ENCODE data around the gene PLCH2.

GRCh38 chr1:2507744-2508155, 31.7 kb downstream of the PLCH2 start:
- TF ChIP-seq EZH2 (IDR thresholded peaks at IDR 0.05; ENCODE audit: borderline replicate concordance, low read depth, low read length, poor library complexity, severe bottlenecking) (no peak), CTCF (conservative IDR thresholded peaks at IDR 0.05; ENCODE audit: low read depth, low read length) (no peak)

Measured in A673 (cell line).